Loucy (cell line): Measurements from ENCODE around the gene PITPNC1.

Experiments
- H2AFZ ChIP-seq: fragments of 200-600 bp; sonication (generic); 2 replicates; pipeline ENCODE4 v1.6.0; 2016; ENCODE audit warnings: antibody characterized with exemption, mild to moderate bottlenecking, low read length, moderate library complexity
- H3F3A ChIP-seq: fragments of 200-600 bp; 2 replicates; pipeline ENCODE4 v1.6.0; 2016; ENCODE audit warnings: antibody characterized with exemption, low read depth, mild to moderate bottlenecking
- H3K27me3 ChIP-seq: fragments of 200-600 bp; sonication (generic); 2 replicates; pipeline ENCODE4 v1.6.1; 2014; ENCODE audit warnings: low read length, mild to moderate bottlenecking; ENCODE audit not compliant: insufficient read depth, poor library complexity, severe bottlenecking
- H3K36me3 ChIP-seq: fragments of 200-600 bp; sonication (generic); 2 replicates; pipeline ENCODE4 v1.6.1; 2016; ENCODE audit warnings: low read length; ENCODE audit not compliant: insufficient read depth
- H3K4me1 ChIP-seq: fragments of 200-600 bp; sonication (generic); 2 replicates; pipeline ENCODE4 v1.5.1; 2014; ENCODE audit warnings: low read length, mild to moderate bottlenecking; ENCODE audit not compliant: insufficient read depth, poor library complexity, severe bottlenecking
- H3K4me2 ChIP-seq: fragments of 200-600 bp; sonication (generic); 2 replicates; pipeline ENCODE4 v1.6.0; 2014; ENCODE audit warnings: antibody characterized with exemption, low read length, low read depth, mild to moderate bottlenecking; ENCODE audit not compliant: poor library complexity, severe bottlenecking
- H3K4me3 ChIP-seq: fragments of 200-600 bp; sonication (generic); 2 replicates; pipeline ENCODE4 v1.5.1; 2014; ENCODE audit warnings: low read length, mild to moderate bottlenecking, mixed read lengths; ENCODE audit not compliant: poor library complexity, severe bottlenecking
- H3K79me2 ChIP-seq: fragments of 200-600 bp; sonication (generic); 2 replicates; pipeline ENCODE4 v1.6.1; 2014; ENCODE audit warnings: low read length; ENCODE audit not compliant: insufficient read depth
- H3K9ac ChIP-seq: fragments of 200-600 bp; sonication (generic); 2 replicates; pipeline ENCODE4 v1.6.0; 2014; ENCODE audit warnings: mild to moderate bottlenecking, low read depth, low read length, moderate library complexity; ENCODE audit not compliant: poor library complexity, severe bottlenecking
- H3K9me2 ChIP-seq: fragments of 200-600 bp; sonication (generic); replicated peaks from 2 replicates; pipeline ENCODE4 v1.6.1; 2016; ENCODE audit warnings: low read depth, low read length, mixed read lengths
- H3K9me3 ChIP-seq: fragments of 200-600 bp; sonication (generic); 2 replicates; pipeline ENCODE4 v1.6.1; 2014; ENCODE audit warnings: mild to moderate bottlenecking, antibody characterized with exemption, low read length, low read depth; ENCODE audit not compliant: insufficient read depth
- H4K20me1 ChIP-seq: fragments of 200-600 bp; sonication (generic); 2 replicates; pipeline ENCODE4 v1.6.0; 2014; ENCODE audit warnings: antibody characterized with exemption, low read length, mild to moderate bottlenecking; ENCODE audit not compliant: insufficient read depth, poor library complexity, severe bottlenecking
- EZH2phosphoT487 ChIP-seq: fragments of 200-600 bp; IDR thresholded peaks from 2 replicates; pipeline ENCODE4 v1.6.1; 2018; ENCODE audit warnings: antibody characterized with exemption, mild to moderate bottlenecking, moderate library complexity, borderline replicate concordance
- TF ChIP-seq, protein P1 (sequence below): fragments of 200-600 bp; sonication (generic); conservative IDR thresholded peaks from 2 replicates; pipeline ENCODE4 v1.5.1; 2014; ENCODE audit warnings: mild to moderate bottlenecking, antibody characterized with exemption, low read length

The PITPNC1 gene

DNA sequence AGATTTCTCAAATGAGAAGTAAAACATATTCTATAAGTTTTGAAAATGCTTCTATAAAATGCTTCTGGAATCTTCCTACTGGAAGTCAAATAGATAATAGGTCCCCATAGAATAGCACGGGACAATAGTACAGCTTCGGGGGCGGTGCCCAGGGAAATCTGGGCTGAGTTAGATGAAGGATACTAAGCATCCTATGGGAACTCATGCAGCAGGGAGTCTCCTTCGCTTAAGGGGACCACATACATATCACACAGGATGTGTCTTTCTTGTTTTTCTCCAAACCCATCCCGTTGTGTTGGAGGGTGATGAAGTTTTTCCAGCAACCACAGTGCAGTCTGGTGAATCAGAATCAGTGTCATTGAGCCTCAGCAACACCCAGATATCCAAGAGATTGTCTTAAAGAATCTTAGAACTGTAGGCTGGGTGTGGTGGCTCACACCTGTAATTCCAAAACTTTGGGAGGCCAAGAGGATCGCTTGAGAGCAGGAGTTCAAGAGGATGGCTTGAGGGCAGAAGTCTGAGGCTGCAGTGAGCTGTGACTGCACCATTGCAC lies 84.2 kb downstream of the PITPNC1 start:
- Histone ChIP-seq H3K79me2 (no peaks in the 10 kb centered on the region), H3K9ac (no peak overlapping the region), H3K4me2 (no peak overlapping the region), H3F3A (no peaks in the 10 kb centered on the region), H3K36me3 (no peaks in the 10 kb centered on the region), H3K4me3 (no peak overlapping the region), H4K20me1 (no peaks in the 10 kb centered on the region), H3K27me3 (no peaks in the 10 kb centered on the region), H2AFZ (no peak overlapping the region), H3K9me2 (no peaks in the 10 kb centered on the region), H3K9me3 (peaks cover 4% of the 10 kb centered on the region; the same call in 1 of the 2 replicates), H3K4me1 (peaks cover 5% of the 10 kb centered on the region)
- TF ChIP-seq EZH2phosphoT487, result no peak
- TF ChIP-seq, protein P1, sequence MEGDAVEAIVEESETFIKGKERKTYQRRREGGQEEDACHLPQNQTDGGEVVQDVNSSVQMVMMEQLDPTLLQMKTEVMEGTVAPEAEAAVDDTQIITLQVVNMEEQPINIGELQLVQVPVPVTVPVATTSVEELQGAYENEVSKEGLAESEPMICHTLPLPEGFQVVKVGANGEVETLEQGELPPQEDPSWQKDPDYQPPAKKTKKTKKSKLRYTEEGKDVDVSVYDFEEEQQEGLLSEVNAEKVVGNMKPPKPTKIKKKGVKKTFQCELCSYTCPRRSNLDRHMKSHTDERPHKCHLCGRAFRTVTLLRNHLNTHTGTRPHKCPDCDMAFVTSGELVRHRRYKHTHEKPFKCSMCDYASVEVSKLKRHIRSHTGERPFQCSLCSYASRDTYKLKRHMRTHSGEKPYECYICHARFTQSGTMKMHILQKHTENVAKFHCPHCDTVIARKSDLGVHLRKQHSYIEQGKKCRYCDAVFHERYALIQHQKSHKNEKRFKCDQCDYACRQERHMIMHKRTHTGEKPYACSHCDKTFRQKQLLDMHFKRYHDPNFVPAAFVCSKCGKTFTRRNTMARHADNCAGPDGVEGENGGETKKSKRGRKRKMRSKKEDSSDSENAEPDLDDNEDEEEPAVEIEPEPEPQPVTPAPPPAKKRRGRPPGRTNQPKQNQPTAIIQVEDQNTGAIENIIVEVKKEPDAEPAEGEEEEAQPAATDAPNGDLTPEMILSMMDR, result no peak

DNA sequence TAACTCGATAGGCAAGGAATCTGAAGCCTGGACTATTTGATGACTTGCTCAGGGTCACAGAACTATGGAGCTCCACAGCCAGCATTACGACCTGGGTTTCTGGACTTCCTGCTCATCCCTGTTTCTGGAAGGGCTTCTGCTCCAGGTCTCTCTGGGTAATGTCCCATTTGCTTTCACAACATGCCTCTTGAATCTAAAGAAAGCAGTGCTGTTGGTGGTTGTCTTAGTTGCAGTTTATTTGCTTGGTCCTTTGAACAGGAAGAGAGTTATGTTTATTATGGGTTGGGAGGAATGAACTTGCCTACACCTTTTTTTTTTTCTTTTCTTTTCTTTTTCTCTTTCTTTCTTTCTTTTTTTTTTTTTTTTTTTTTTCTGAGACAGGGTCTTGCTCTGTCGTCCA lies 84.8 kb downstream of the PITPNC1 start:
- TF ChIP-seq, protein P1, result no peak
- no peak for TF ChIP-seq EZH2phosphoT487
- no peak overlapping the region for H3K4me3 ChIP-seq
- H3K4me1 ChIP-seq, result peaks cover 11% of the 10 kb centered on the region

DNA sequence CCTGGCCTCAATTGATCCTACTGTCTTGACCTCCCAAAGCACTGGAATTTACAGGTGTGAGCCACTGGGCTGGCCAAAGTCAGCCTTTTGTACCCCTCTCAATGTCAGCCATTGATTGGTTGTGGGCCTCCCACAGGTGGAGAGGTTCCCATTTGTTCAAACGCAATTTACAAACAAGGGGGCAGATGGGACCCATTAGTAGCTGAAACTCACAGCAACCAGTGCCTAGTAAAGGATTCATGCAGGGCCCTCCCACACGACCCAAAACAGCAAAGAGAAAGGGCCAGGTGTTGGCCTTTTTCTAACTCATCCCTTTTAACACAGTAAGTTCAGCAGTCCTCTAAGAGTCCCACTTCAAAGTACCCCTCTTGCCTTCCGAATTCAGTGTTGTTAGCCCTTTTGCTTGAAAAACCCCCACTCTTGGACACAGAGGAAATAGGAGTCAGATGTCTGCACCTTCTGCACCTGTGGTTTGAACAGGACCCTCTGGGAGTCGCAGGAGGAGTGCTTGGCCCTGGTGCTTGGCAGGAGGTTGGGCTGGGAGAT lies 89.2 kb downstream of the PITPNC1 start:
- no peak overlapping the region for H3K4me2 ChIP-seq

More for the DNA sequence above, 84.8 kb downstream of the PITPNC1 start:
- Histone ChIP-seq H3K9me3 (peaks cover 4% of the 10 kb centered on the region; the same call in 1 of the 2 replicates), H3F3A (no peaks in the 10 kb centered on the region), H3K36me3 (no peaks in the 10 kb centered on the region), H4K20me1 (no peaks in the 10 kb centered on the region), H3K79me2 (no peaks in the 10 kb centered on the region), H3K4me2 (no peak overlapping the region), H2AFZ (no peak overlapping the region), H3K9ac (no peak overlapping the region), H3K27me3 (no peaks in the 10 kb centered on the region), H3K9me2 (no peaks in the 10 kb centered on the region)

More for the DNA sequence above, 89.2 kb downstream of the PITPNC1 start:
- Histone ChIP-seq H3K4me3 (no peak overlapping the region), H3F3A (no peaks in the 10 kb centered on the region), H3K36me3 (no peaks in the 10 kb centered on the region), H3K27me3 (no peaks in the 10 kb centered on the region), H4K20me1 (no peaks in the 10 kb centered on the region), H3K4me1 (peaks cover 32% of the 10 kb centered on the region), H2AFZ (no peak overlapping the region), H3K9ac (no peak overlapping the region), H3K9me2 (no peaks in the 10 kb centered on the region), H3K79me2 (0 out of 2 replicates have a peak, but pooled peaks cover 5% of the 10 kb centered on the region), H3K9me3 (no peaks in the 10 kb centered on the region)
- TF ChIP-seq EZH2phosphoT487, result no peak
- TF ChIP-seq, protein P1, result no peak
